HL-60 (cell line): ENCODE results near the gene PLA2G4B.

Experiments
- DNase-seq, 2 experiments: peaks; one replicate each; pipeline ENCODE4 v3.0.0-alpha.2; 2010 to 2020; ENCODE audit warnings: low read depth in 1 of 2, low spot score in 1 of 2
- H3K27ac ChIP-seq: fragments of 250-450 bp; sonication (Bioruptor Pico); replicated peaks from 2 replicates; pipeline ENCODE4 v1.5.1; 2020; ENCODE audit warnings: mild to moderate bottlenecking, moderate library complexity
- H3K27me3 ChIP-seq: fragments of 250-450 bp; sonication (Bioruptor Pico); 2 replicates; pipeline ENCODE4 v1.5.1; 2021; ENCODE audit warnings: mild to moderate bottlenecking, moderate library complexity; ENCODE audit not compliant: insufficient read depth, poor library complexity, severe bottlenecking
- H3K4me3 ChIP-seq: replicated peaks from 2 replicates; pipeline ENCODE4 v1.5.1; 2011; ENCODE audit warnings: mild to moderate bottlenecking, control low read depth, low read length; ENCODE audit not compliant: insufficient read depth
- CTCF ChIP-seq: IDR thresholded peaks from one replicate; pipeline ENCODE4 v1.5.1; 2011; ENCODE audit warnings: low read length, control low read depth, inconsistent platforms; ENCODE audit not compliant: insufficient read depth
- GABPA ChIP-seq: IDR thresholded peaks from 2 replicates; pipeline ENCODE4 v1.6.1; 2012; ENCODE audit warnings: low read depth
- POLR2AphosphoS5 ChIP-seq: IDR thresholded peaks from 2 replicates; pipeline ENCODE4 v1.6.1; 2012; ENCODE audit warnings: low read depth
- REST ChIP-seq: IDR thresholded peaks from 2 replicates; pipeline ENCODE4 v1.6.1; 2012; ENCODE audit warnings: low read depth; ENCODE audit not compliant: insufficient replicate concordance
- SPI1 ChIP-seq: IDR thresholded peaks from 2 replicates; pipeline ENCODE4 v1.6.1; 2012; ENCODE audit warnings: low read depth, mild to moderate bottlenecking, borderline replicate concordance

The PLA2G4B gene

GRCh38 chr15:41866263-41866703 lies 27.6 kb downstream of the PLA2G4B start:
- Histone ChIP-seq H3K4me3 (no peak overlapping the region), H3K27me3 (peaks cover 2% of the 10 kb centered on the region), H3K27ac (no peak overlapping the region)
- DNase-seq = no peak
- TF ChIP-seq POLR2AphosphoS5 (no peak), CTCF (no peak), GABPA (no peak), SPI1 (no peak), REST (no peak)

GRCh38 chr15:41866872-41867579 lies 28.4 kb downstream of the PLA2G4B start:
- no peak for DNase-seq
- H3K27ac ChIP-seq = no peak overlapping the region
- H3K4me3 ChIP-seq = no peak overlapping the region
- TF ChIP-seq CTCF (no peak), GABPA (no peak), SPI1 (no peak), REST (no peak), POLR2AphosphoS5 (no peak)
- peaks cover 2% of the 10 kb centered on the region for H3K27me3 ChIP-seq

GRCh38 chr15:41868321-41868720 lies 29.7 kb downstream of the PLA2G4B start:
- H3K27me3 ChIP-seq = peaks cover 2% of the 10 kb centered on the region
- no peak for DNase-seq
- TF ChIP-seq POLR2AphosphoS5 = no peak
- H3K4me3 ChIP-seq = no peak overlapping the region
- H3K27ac ChIP-seq = no peak overlapping the region

- no peak overlapping the region for H3K27ac ChIP-seq
- no peak for TF ChIP-seq POLR2AphosphoS5
- TF ChIP-seq GABPA = no peak
- TF ChIP-seq SPI1 = no peak
- no peak for TF ChIP-seq CTCF
- TF ChIP-seq REST = no peak
- H3K27me3 ChIP-seq = no peaks in the 10 kb centered on the region
- no peak for DNase-seq
- H3K4me3 ChIP-seq = no peak overlapping the region
These were observed 31.4 kb downstream of the PLA2G4B start for GRCh38 chr15:41869770-41870688.
